NCI-H524 (cell line): Measurements from ENCODE around the gene IL1RL1.

Experiments used
- DNase-seq, 2 experiments: peaks; one replicate each; lab custom pipeline; 2025; lab: John Stamatoyannopoulos, UW

The IL1RL1 gene

GRCh38 chr2:102335871-102336366, 24.6 kb downstream of the IL1RL1 start:
- no peak for DNase-seq

DNA sequence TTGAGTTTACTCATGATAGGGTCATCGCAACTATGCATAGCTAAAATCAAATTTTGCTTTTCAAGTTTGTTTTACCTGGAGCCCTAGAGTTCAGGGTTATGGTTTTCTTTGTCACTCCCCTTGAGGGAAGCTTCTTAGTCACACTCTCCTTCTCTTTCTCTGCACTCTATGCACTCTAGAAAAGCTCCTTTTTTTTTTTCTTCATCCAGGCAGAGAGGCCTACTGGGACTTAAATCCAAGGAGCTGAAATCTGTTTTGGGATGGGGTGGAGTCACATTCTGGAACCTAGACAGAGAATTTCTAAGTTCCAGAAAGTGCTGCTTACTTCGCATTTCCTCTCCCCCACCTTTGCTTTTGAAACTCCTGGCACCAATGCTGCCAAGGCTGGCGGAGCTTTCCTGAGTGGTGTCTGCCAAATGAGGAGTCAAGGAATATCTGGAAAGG, 25.2 kb downstream of the IL1RL1 start:
- DNase-seq: no peak

DNA sequence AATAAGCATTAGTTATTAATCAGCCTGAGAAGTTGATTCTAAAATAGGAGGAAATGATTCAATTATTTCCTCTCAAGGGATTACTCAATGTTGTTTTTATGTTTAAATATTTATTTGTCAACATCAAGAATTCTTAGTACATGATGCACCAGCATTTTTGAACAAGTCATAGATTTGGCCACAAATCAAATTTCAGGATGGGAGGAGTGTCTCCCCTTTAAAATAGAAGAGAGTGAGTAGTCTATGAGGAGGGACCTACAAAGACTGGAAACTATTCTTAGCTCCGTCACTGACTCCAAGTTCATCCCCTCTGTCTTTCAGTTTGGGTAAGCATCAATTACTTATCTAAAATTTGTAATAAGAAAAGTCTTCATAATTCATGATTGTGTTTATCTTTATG, 25.6 kb downstream of the IL1RL1 start:
- no peak for DNase-seq

DNA sequence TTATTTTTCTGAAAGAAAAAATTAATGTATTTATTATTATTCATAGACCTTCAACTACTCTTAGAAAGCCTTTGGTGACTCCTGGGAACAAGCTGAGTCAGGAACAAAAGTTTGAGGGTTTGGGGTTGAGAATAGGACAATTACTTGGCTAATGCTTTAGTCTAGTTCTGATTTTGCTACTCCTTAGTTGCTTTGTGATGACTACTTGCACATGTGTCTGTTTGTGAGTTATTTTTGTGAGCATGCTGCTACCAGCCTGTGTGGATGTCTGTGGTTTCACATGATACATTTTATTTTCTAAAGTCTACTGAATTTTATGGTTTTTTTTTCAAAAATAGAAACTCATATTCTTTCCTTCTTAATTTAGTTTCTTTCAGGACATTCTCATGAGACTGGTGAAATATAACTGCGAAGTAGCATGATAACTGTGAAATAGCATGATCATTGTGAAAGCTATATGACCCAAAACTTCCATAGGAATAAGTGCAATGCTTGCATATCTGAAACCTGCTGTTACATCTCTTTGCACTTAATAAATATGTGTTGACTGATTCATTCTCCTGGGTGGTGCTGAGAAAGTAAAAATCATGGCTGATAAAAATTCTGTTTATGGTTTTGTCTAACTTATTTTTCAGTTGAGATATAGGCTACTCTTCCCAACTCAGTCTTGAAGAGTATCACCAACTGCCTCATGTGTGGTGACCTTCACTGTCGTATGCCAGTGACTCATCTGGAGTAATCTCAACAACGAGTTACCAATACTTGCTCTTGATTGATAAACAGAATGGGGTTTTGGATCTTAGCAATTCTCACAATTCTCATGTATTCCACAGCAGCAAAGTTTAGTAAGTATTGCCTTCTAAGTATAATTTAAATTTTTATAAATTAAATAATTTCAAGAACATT, 26.4 kb downstream of the IL1RL1 start:
- DNase-seq: no peak

DNA sequence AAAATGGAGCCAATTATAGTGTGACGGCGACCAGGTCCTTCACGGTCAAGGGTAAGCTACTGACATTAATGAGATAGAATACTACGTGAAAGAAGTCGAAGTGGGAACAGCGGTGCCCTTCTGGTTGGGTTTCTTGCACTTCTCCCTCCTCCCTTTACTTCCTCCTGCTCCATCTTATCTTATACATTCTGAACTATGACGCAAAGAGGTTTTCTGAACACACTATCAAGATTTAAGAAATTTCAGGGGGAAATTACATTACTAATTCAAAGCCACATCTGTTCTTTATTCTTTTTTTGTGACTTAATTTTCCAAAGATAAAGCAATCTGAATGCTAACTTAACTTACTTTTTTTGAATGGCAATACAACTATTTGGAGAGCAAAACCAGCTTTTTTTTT, 29.4 kb downstream of the IL1RL1 start:
- no peak for DNase-seq

DNA sequence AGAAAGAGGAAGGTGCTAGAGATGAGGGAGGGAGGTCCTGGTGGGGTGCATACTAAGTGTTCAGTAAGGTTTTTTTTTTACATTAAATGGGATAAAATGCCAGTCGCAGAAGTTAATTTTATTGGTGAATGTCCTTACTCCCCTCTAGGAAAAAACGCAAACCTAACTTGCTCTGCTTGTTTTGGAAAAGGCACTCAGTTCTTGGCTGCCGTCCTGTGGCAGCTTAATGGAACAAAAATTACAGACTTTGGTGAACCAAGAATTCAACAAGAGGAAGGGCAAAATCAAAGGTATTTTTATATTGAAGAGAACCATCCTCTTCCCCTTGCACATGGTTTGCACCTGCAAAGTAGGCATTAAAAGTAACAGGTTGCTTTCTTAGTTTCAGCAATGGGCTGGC, 31.5 kb downstream of the IL1RL1 start:
- no peak for DNase-seq

- no peak for DNase-seq
These were observed 33.0 kb downstream of the IL1RL1 start for GRCh38 chr2:102344397-102344796.

DNA sequence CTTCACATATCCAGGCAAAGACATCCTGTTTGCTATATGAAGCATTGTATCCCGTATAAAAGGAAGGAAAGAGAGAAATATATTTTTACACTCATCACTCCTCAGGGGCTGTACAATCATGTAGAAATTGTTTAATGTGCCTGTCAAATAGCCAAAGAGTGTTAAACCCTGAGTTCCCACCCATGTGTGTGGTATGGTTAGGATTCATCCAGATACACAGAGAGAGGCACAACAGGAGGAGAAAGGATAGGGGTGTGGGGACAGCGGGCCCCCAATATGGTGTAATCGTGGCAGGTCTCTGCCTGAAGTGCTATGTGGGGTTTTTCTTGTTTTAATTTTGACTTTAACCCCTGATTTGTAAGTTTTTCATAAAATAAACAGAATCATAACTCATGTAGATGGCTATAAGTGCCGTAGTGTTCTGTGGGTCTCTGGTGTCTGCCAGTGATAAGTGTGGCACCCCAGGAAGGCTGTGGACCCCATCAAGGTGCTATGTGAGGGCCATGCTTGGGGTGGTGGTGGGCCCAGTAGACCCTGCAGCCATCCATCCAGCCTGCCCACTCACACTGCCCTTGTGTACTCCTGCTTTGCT, 34.1 kb downstream of the IL1RL1 start:
- DNase-seq: no peak

DNA sequence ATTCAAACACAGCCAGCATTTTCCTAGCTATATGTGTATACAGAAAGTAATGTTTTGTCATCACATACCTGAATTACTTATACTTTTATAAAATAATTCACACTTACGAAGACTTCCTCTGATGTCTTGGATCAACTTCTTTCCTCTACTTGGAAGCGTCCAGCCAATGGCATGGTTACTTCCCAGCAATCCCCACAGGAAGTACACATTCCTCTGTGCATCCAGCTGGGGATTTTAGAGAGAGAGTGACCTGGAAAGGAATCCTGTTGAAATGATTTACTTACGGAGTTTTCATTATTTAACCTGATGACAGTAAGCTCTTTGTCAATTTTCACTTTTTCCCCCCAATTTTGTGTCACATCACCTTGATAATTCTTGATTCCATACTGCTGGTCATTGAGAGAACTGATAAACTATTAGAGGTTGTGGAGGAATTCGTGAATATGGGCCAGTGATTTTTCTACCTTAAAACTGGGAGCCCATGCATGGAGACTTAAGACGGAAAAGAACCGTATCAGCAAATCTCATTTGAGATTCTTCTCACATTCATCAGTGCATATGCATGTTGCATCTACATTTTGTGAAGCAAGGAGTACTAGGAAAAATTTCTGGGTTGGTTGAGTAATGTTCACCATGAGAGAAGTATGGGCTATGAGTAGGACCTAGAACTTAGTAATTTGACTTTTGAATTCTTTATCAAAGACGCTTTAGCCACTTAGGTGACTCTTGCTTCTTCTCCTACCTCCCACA, 35.2 kb downstream of the IL1RL1 start:
- no peak for DNase-seq

DNA sequence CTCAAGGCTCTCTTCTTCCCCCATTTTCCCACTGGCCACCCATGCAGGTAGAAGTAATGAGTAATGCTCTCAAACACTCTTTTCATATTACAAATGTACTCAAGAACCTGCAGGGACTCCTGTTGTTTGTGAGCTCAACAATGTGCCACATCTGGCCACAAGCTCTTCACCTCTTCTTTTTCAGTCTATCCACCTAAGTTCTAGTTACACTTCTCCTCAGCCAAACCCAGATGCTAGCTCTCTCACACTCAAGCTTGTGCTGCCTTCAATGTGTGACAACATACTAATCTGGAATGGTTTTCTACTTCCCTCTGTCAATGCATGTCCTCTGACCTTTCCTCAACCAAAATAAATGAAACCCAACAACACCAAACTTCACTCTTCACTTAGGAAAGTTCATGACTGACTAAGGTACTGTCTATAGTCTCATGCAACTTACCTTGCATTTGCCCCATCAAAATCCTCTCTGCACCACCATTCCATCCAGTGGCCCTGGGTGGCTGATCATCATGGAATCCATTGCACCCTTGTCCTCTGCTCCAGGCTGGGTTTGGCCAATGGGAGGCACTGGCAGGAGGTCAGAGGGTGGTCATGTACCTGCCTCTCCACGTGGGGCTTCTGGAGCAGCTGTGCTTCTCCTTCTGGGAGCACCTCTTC, 38.9 kb downstream of the IL1RL1 start:
- DNase-seq: no peak

DNA sequence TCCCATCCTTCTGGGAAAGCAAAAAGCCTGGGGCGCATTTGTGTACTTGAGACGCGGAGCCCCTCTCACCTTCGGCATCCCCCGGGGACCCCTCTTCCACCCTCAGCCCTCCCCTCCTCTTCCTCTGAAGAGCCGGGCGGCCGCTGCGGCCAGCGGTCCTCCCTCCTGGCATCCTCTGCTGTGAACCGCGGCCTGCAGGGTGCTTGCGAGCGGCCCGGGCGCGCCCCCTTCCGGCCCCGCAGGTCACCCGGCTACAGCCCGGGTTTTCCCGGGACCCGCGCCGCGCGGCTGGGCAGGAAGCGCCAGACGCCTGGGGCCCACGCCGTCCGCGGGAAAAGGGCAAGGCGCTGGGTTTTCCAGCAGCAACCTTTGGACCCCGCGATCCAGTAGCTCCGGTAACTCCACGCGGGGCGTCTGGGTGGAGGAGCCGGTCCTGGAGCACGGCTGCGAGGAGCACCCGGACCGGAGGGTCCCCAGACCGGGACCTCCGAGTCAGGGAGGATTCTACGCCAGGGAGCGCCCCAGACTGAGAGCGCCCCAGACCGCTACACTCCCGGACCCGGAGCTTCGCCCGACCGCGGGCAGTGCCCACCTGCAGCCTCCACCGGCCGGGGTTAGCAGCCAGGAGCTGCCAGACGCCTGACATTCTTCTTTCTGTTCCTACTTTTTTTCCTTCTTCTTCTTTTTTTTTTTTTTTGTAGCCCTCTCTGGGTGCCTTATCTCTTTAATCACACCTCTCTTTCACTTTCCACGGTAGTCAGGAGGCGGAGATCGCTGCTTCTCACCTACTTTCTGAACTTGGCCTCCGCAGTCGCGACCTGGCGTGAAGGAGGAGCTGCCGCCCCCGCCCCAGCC, 44.4 kb downstream of the IL1RL1 start, which contains the start of gene IL18R1:
Gene IL18R1, plus strand, starts transcription at position 271 of the 855 bp plus-strand sequence. CDS start 6,865 bp downstream, outside the sequence.
- DNase-seq: peak; percentile 26 to 69

GRCh38 chr2:102356381-102356712, 45.0 kb downstream of the IL1RL1 start:
- DNase-seq: no peak

DNA sequence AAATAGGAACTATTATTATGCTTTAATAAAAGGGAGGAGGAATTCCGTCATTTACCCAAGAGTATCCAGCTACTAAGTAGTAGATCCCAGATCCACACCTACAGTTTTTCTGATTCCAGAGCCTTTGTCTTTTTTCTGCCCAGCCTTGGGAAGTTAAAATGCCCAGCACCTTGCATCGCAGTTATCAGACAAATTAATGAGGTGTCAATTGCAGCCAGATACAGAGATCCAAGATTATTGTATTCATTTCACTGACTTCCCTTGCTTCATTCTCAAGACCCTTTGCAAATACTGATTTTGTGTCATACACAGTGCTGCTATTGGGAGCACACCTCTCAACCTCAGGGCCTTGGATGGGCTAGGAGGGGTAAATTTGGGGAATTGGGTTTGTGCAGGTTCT, 45.4 kb downstream of the IL1RL1 start:
- DNase-seq: no peak

- DNase-seq: no peak
These were observed 46.6 kb downstream of the IL1RL1 start for GRCh38 chr2:102357937-102358336.

- DNase-seq: no peak
These were observed 47.1 kb downstream of the IL1RL1 start for GRCh38 chr2:102358496-102358895.

DNA sequence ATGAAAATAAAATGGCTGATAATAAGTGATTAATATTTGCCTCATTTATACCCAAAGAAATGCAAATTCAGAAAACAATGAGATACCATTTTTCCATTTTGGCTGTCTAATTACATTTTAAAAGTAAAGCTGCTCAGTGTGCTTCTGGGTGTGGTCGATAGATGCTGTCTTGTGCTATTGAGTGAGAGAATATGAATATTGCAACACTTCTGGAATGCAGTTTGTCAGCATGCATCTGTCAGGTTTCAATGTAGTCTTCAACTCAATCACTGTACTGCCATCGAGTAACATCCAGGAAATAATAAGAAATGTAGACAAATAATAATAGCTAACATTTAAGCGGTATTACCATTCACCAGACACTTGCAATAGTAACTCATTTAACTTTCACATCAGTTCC, 48.2 kb downstream of the IL1RL1 start:
- no peak for DNase-seq

DNA sequence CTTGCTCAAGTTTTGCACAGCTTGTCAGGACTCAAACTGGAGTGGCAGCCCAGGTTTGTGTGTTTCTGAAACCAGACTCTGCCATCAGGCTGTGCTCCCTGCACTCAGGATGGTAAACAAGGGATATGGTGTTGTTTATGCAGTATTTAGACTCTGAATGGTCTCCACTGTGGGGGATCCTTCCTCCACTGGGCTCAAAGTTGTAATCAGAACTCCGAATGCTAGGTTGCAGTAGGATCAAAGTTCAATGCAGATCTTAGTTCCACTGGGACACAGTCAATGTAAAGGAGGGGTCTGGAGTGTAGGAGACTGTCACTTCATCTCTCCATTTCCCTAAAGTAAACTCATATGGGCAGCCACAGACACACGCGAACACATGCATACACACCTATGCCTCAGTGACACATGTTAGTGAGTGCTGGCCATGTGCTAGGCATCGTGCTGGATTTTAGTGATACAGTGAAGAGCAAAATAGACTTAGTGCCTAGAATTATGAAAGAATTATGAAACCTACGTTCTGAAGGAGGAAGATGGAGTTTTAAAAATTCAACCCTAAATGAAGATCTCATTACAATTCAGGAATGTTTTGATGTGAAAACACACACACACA, 50.4 kb downstream of the IL1RL1 start:
- DNase-seq: no peak

DNA sequence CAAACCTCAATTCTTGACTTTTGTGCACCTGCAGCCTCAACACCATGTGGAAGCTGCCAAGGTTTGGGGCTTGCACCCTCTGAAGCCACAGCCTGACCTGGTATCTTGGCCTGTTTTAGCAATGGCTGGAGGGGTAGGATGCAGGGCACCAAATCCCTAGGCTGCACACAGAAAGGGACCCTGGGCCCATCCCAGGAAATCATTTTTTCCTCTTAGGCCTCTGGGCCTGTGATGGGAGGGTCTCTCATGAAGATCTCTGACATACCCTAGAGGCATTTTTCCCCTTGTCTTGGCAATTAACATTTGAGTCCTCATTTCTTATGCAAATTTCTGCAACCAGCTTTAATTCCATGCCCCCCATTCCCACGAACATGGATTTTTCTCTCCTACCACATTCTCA, 54.4 kb downstream of the IL1RL1 start:
- DNase-seq: no peak

GRCh38 chr2:102366406-102367112, 55.2 kb downstream of the IL1RL1 start:
- no peak for DNase-seq
